Left cardiac atrium (tissue), 4 donors: ENCODE data around the gene ZNF516. TPM values are rescaled to one million over a fixed set of nuclear protein-coding genes. Genes with fewer than 3 reads are reported as not detected.

Source experiments
- ATAC-seq, 2 donors: fragments of 200-7000 bp; cut with Tn5 transposase; one replicate each; pipeline ENCODE4 v1.9.1; 2020; ENCODE audit warnings: mild to moderate bottlenecking in 2 of 2, moderate library complexity in 2 of 2
- DNase-seq: peaks from one replicate; pipeline ENCODE4 v3.0.0-alpha.2; 2020
- intact Hi-C, 2 donors: fragments of 100-400 bp; cut with DNase I; formaldehyde crosslinking; loops; one replicate each; pipeline versions ENCODE4 v1.14.1 to v1.15.1; 2022 to 2023
- total RNA-seq, 2 donors: library from RNA; stranded (reverse); fragmentation: NEBNext Ultra II Directional; extraction: Animal tissue kit (Norgen Biotek cat#: 25700); gene quantifications; one replicate each; pipeline ENCODE4 v1.2.1, GENCODE V29; 2021
- donor health status: DM: no; HTN: yes; CAD: no.
- donor health status: DM: no; HTN: yes; CAD: no; lungs with severe emphysema.
- donor health status: DM: yes; HTN: yes; CAD: no.
- donor health status: Dilated cardiomyopathy.

The ZNF516 gene
- total RNA-seq, 2 donors from 2014 or later, result 14.9 to 15.7 TPM

- no peak for ATAC-seq
- intact Hi-C loops, result no loop called here
- no peak for DNase-seq
Observed at GRCh38 chr18:76314496-76314895, 180.5 kb downstream of the ZNF516 start.

DNA sequence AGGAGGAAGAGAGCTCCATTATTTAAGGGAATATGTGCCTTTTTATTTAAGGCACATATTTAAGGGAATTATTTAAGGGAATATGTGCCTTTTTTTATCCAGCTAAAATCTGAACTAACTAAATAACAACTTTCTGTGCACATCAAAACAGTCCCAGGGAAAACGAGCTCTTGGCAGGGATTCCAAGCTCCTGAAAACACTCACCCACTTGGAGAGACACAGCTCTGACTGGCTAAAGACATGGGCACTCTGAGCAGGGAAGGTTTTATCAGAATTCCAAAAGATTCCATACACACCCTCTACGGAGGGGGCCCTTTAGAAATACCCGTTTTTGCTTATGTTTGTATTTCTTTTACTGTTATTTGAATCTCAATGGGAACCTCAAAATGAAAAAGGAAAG lies 181.0 kb downstream of the ZNF516 start:
- no peak for ATAC-seq
- intact Hi-C loops, result no loop called here
- no peak for DNase-seq
